H1 (cell line): ENCODE measurements around the gene RGS6. TPM values are rescaled to one million over a fixed set of nuclear protein-coding genes. Genes with fewer than 3 reads are reported as not detected.

Experiments used
- BACH1 ChIP-seq: IDR thresholded peaks from 2 replicates; pipeline ENCODE4 v1.6.1; 2012; ENCODE audit warnings: low read length, improper control_type of control experiment
- BCL11A ChIP-seq, 2 experiments: IDR thresholded peaks; one replicate each; pipeline ENCODE4 v1.6.1; 2011; ENCODE audit warnings: low read depth in 2 of 2, low read length in 2 of 2, mild to moderate bottlenecking in 2 of 2
- CBX5 ChIP-seq: fragments of 300-800, 300-1000 bp; sonication (generic); IDR thresholded peaks from 2 replicates; pipeline ENCODE4 v1.7.1; 2016; ENCODE audit warnings: antibody characterized with exemption, low read length, low read depth
- CEBPB ChIP-seq: IDR thresholded peaks from 2 replicates; pipeline ENCODE4 v1.6.1; 2012; ENCODE audit warnings: low read depth, low read length
- CTBP2 ChIP-seq: IDR thresholded peaks from 2 replicates; pipeline ENCODE4 v1.7.0; 2011; ENCODE audit warnings: borderline replicate concordance, mild to moderate bottlenecking, moderate library complexity, mixed read lengths, low read length; ENCODE audit not compliant: insufficient read depth, insufficient read length
- GABPA ChIP-seq: IDR thresholded peaks from 2 replicates; pipeline ENCODE4 v1.6.1; 2011; ENCODE audit warnings: mild to moderate bottlenecking, low read length, moderate library complexity, borderline replicate concordance; ENCODE audit not compliant: insufficient read depth
- HDAC2 ChIP-seq, 2 experiments: fragments of 300-600 bp in 1 of 2; sonication (generic) in 1 of 2; IDR thresholded peaks; 2 replicates each; pipeline ENCODE4 v1.6.1; 2011 to 2012; ENCODE audit warnings: low read depth in 2 of 2, low read length in 2 of 2, mild to moderate bottlenecking in 2 of 2, moderate library complexity in 2 of 2, borderline replicate concordance in 1 of 2, inconsistent platforms in 1 of 2
- HDAC6 ChIP-seq: IDR thresholded peaks from one replicate; pipeline ENCODE4 v1.7.1; 2012; ENCODE audit warnings: low read depth, mild to moderate bottlenecking, inconsistent platforms, low read length, moderate library complexity
- KDM1A ChIP-seq: fragments of 200-600, 300-600 bp; sonication (generic); IDR thresholded peaks from 2 replicates; pipeline ENCODE4 v1.7.1; 2016; ENCODE audit warnings: mild to moderate bottlenecking, low read length, borderline replicate concordance
- KDM4A ChIP-seq: IDR thresholded peaks from one replicate; pipeline ENCODE4 v1.7.1; 2012; ENCODE audit warnings: low read depth, mild to moderate bottlenecking, moderate library complexity, low read length, inconsistent platforms; ENCODE audit not compliant: severe bottlenecking
- KDM5A ChIP-seq: fragments of 200-600 bp; IDR thresholded peaks from 2 replicates; pipeline ENCODE4 v1.7.1; 2012; ENCODE audit warnings: mild to moderate bottlenecking, low read length, inconsistent platforms, mixed read lengths
- NRF1 ChIP-seq: IDR thresholded peaks from 2 replicates; pipeline ENCODE4 v1.6.1; 2011; ENCODE audit warnings: mild to moderate bottlenecking, low read depth, low read length, improper control_type of control experiment
- POLR2AphosphoS5 ChIP-seq: IDR thresholded peaks from 2 replicates; pipeline ENCODE4 v1.6.1; 2011; ENCODE audit warnings: low read depth, low read length
- RAD21 ChIP-seq, 2 experiments: IDR thresholded peaks in 1 of 2; conservative IDR thresholded peaks in 1 of 2; 2 replicates each; pipeline ENCODE4 v1.6.1; 2011; ENCODE audit warnings: low read depth in 2 of 2, low read length in 2 of 2, improper control_type of control experiment in 1 of 2, inconsistent platforms in 1 of 2, mild to moderate bottlenecking in 1 of 2, moderate library complexity in 1 of 2
- RXRA ChIP-seq: IDR thresholded peaks from 2 replicates; pipeline ENCODE4 v1.6.1; 2011; ENCODE audit warnings: low read depth, mild to moderate bottlenecking, low read length, moderate library complexity; ENCODE audit not compliant: insufficient read depth
- SAP30 ChIP-seq: fragments of 300-600 bp; sonication (generic); IDR thresholded peaks from 2 replicates; pipeline ENCODE4 v1.7.1; 2012; ENCODE audit warnings: low read length, moderate library complexity, mild to moderate bottlenecking, inconsistent platforms; ENCODE audit not compliant: insufficient read depth, insufficient replicate concordance
- SIX5 ChIP-seq: IDR thresholded peaks from 2 replicates; pipeline ENCODE4 v1.6.1; 2011; ENCODE audit warnings: mild to moderate bottlenecking, low read depth, low read length
- SP1 ChIP-seq: IDR thresholded peaks from 2 replicates; pipeline ENCODE4 v1.6.1; 2011; ENCODE audit warnings: low read depth, low read length
- SP4 ChIP-seq: IDR thresholded peaks from 2 replicates; pipeline ENCODE4 v1.6.1; 2012; ENCODE audit warnings: low read length, inconsistent platforms
- SUZ12 ChIP-seq: fragments of 200-600 bp; sonication (generic); IDR thresholded peaks from 2 replicates; pipeline ENCODE4 v1.6.1; 2012; ENCODE audit warnings: mild to moderate bottlenecking, inconsistent platforms, low read length, moderate library complexity, mixed read lengths
- TAF7 ChIP-seq: optimal IDR thresholded peaks from 2 replicates; pipeline ENCODE3; 2011; ENCODE audit warnings: low read depth, mild to moderate bottlenecking, inconsistent platforms, low read length, moderate library complexity, borderline replicate concordance
- TEAD4 ChIP-seq: IDR thresholded peaks from 2 replicates; pipeline ENCODE4 v1.6.1; 2012; ENCODE audit warnings: low read depth, low read length, inconsistent platforms, mixed read lengths
- polyA plus RNA-seq, 7 experiments: library from polyadenylated mRNA; depleted of rRNA in 3 of 7; stranded (reverse) in 5 of 7; unstranded in 2 of 7; fragments of >200 nt in 5 of 7; fragments of 200-250 nt in 2 of 7; gene quantifications; 1 replicate in 5 of 7; 2 replicates in 1 of 7; 4 replicates in 1 of 7; pipeline versions ENCODE4 v1.2.1 to v1.2.3, GENCODE V29; 2011 to 2013; ENCODE audit warnings: missing spikeins in 2 of 7, mixed read lengths in 2 of 7
- total RNA-seq: library from RNA; stranded (reverse); fragmentation: NEBNext Ultra II Directional; extraction: Animal tissue kit (Norgen Biotek cat#: 25700); gene quantifications from 2 replicates; pipeline ENCODE4 v1.2.1, GENCODE V29; 2021
- TF ChIP-seq, protein P1 (sequence below): IDR thresholded peaks from 2 replicates; pipeline ENCODE4 v1.6.1; 2012; ENCODE audit warnings: low read length, inconsistent platforms

RGS6 gene
- total and polyA plus RNA-seq, 2 of the 8 experiments (the other 6 are each of a cell fraction or from before 2014, with no cell fraction given), result 0.26 to 1.1 TPM

DNA sequence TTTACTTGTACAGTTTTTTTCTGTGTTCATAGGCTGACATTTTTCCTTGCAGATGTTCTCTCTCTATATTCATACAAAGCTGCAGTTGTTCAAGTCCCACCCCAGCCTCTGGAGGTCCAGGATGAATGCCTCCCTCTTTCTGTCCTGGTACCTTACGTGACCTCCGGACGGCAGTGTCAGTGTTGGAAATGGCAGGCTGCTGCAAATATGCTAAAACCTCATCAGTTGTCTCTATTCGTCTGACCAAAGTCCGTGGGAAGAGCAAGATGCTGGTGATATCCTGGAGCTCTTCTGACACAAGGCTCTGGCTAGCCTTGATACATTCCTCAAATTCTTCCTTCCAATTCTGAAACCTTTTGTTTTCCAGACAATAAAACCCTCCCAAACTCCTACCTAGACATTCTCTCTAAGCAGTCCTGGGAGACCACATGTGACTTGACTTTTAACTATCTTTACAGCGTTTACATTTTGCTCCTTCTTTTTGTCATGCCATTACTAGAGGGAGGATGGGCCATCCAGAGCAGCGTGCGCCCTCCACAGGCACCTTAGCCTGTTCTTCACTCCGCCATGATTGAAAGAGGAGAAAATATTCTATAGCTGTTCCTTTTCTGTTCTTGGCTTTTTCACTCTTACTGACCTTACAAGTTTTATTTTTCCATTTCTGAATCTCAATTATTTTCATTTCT is 143.6 kb downstream of the RGS6 start (continued):
- TF ChIP-seq TAF7 (no peak), RXRA (no peak), KDM4A (no peak), CTBP2 (no peak), TEAD4 (peak; percentile 85), RAD21 (IDR thresholded peaks at IDR 0.05 in 1 of 2, conservative IDR thresholded peaks at IDR 0.05 in 1 of 2; ENCODE audit: low read depth in 2 of 2, low read length in 2 of 2) (peak; percentile 22 to 33; a peak in 1 of 4 replicates), CBX5 (no peak), SP1 (peak; percentile 18; the same call in 1 of the 2 replicates), HDAC6 (no peak), POLR2AphosphoS5 (no peak), SIX5 (no peak), CEBPB (no peak), SAP30 (no peak), KDM1A (no peak), SUZ12 (no peak), GABPA (no peak), HDAC2 (IDR thresholded peaks at IDR 0.05; ENCODE audit: borderline replicate concordance in 1 of 2, low read depth in 2 of 2, low read length in 2 of 2) (no peak), KDM5A (no peak), BCL11A (IDR thresholded peaks at IDR 0.05; ENCODE audit: low read depth in 2 of 2, low read length in 2 of 2) (no peak), BACH1 (no peak), NRF1 (no peak), SP4 (no peak)
- TF ChIP-seq, protein P1, sequence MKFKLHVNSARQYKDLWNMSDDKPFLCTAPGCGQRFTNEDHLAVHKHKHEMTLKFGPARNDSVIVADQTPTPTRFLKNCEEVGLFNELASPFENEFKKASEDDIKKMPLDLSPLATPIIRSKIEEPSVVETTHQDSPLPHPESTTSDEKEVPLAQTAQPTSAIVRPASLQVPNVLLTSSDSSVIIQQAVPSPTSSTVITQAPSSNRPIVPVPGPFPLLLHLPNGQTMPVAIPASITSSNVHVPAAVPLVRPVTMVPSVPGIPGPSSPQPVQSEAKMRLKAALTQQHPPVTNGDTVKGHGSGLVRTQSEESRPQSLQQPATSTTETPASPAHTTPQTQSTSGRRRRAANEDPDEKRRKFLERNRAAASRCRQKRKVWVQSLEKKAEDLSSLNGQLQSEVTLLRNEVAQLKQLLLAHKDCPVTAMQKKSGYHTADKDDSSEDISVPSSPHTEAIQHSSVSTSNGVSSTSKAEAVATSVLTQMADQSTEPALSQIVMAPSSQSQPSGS, result no peak
